ENCODE data around the gene CCDC91.

Gene CCDC91

GRCh38 chr12:28527631-28528249 is 337.5 kb downstream of the CCDC91 start:
- DNase-seq (ENCODE audit: low read depth in 1 of 2, low spot score in 1 of 2): no peak

GRCh38 chr12:28535216-28535615 is 345.0 kb downstream of the CCDC91 start:
- DNase-seq (ENCODE audit: low read depth in 1 of 2, low spot score in 1 of 2): no peak

- no peak for DNase-seq (ENCODE audit: low read depth in 1 of 2, low spot score in 1 of 2)
Observed at GRCh38 chr12:28536088-28536487, 345.8 kb downstream of the CCDC91 start.

GRCh38 chr12:28537474-28537873 is 347.2 kb downstream of the CCDC91 start:
- no peak for DNase-seq (ENCODE audit: low read depth in 1 of 2, low spot score in 1 of 2)

GRCh38 chr12:28539691-28540323 is 349.6 kb downstream of the CCDC91 start:
- DNase-seq (ENCODE audit: low read depth in 1 of 2, low spot score in 1 of 2): no peak

GRCh38 chr12:28540324-28540714 is 350.1 kb downstream of the CCDC91 start:
- DNase-seq (ENCODE audit: low read depth in 1 of 2, low spot score in 1 of 2): no peak

GRCh38 chr12:28543021-28543890 is 353.0 kb downstream of the CCDC91 start:
- no peak for DNase-seq (ENCODE audit: low read depth in 1 of 2, low spot score in 1 of 2)

- no peak for DNase-seq (ENCODE audit: low read depth in 1 of 2, low spot score in 1 of 2)
Observed at GRCh38 chr12:28550757-28551704, 360.8 kb downstream of the CCDC91 start.

GRCh38 chr12:28552251-28552970 is 362.2 kb downstream of the CCDC91 start:
- DNase-seq (ENCODE audit: low read depth in 1 of 2, low spot score in 1 of 2): no peak

GRCh38 chr12:28555748-28556147 is 365.5 kb downstream of the CCDC91 start:
- DNase-seq (ENCODE audit: low read depth in 1 of 2, low spot score in 1 of 2): no peak

GRCh38 chr12:28558250-28558649 is 368.0 kb downstream of the CCDC91 start:
- DNase-seq (ENCODE audit: low read depth in 1 of 2, low spot score in 1 of 2): no peak

- DNase-seq (ENCODE audit: low read depth in 1 of 2, low spot score in 1 of 2): no peak
Observed at GRCh38 chr12:28563286-28563685, 373.0 kb downstream of the CCDC91 start.

- DNase-seq (ENCODE audit: low read depth in 1 of 2, low spot score in 1 of 2): no peak
Observed at GRCh38 chr12:28563936-28564335, 373.7 kb downstream of the CCDC91 start.

- no peak for DNase-seq (ENCODE audit: low read depth in 1 of 2, low spot score in 1 of 2)
Observed at GRCh38 chr12:28568118-28568517, 377.9 kb downstream of the CCDC91 start.

GRCh38 chr12:28568704-28569103 is 378.4 kb downstream of the CCDC91 start:
- no peak for DNase-seq (ENCODE audit: low read depth in 1 of 2, low spot score in 1 of 2)

- DNase-seq (ENCODE audit: low read depth in 1 of 2, low spot score in 1 of 2): no peak
Observed at GRCh38 chr12:28569698-28570411, 379.6 kb downstream of the CCDC91 start.

- no peak for DNase-seq (ENCODE audit: low read depth in 1 of 2, low spot score in 1 of 2)
Observed at GRCh38 chr12:28570811-28571210, 380.6 kb downstream of the CCDC91 start.

GRCh38 chr12:28574746-28575592 is 384.7 kb downstream of the CCDC91 start:
- DNase-seq (ENCODE audit: low read depth in 1 of 2, low spot score in 1 of 2): no peak
